Endometrial microvascular endothelial cells (primary cell): ENCODE results near the gene SH3RF3. TPM values are rescaled to one million over a fixed set of nuclear protein-coding genes. Genes with fewer than 3 reads are reported as not detected.

Experiments used
- in situ Hi-C: cut with HindIII; loops from 2 replicates; pipeline ENCODE4 v1.10.0; 2017; ENCODE audit warnings: low sequenced_read_pairs, low pct_unique_long_range_greater_than_20kb; ENCODE audit errors: inconsistent ontology term
- total RNA-seq: library from RNA; depleted of rRNA; stranded (reverse); fragments of >200 nt; gene quantifications from one replicate; pipeline ENCODE4 v1.2.3, GENCODE V29; 2015; ENCODE audit errors: inconsistent ontology term

Gene SH3RF3
- total RNA-seq, 1 donor from 2014 or later: 11.7 TPM

DNA sequence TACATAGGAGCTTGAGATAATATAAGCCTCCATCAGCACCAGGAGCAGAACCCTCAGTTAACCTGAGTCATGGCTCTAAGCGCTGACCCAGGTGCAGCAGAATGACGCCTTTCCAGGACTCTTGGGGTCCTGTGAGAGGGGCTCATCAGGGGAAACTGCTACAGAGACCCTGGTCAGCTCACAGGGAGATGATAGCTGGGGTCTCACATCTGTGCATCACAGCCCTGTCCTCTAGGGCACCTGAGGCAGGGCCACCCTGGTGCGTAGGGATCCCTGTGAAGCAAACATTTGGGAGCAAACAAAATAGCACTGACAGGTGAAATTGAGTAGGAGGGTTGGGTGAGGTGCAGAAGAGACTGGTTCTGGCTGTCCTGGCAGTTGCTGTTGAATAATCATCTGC, 219.2 kb downstream of the SH3RF3 start:
- in situ Hi-C loops: no loop called here

DNA sequence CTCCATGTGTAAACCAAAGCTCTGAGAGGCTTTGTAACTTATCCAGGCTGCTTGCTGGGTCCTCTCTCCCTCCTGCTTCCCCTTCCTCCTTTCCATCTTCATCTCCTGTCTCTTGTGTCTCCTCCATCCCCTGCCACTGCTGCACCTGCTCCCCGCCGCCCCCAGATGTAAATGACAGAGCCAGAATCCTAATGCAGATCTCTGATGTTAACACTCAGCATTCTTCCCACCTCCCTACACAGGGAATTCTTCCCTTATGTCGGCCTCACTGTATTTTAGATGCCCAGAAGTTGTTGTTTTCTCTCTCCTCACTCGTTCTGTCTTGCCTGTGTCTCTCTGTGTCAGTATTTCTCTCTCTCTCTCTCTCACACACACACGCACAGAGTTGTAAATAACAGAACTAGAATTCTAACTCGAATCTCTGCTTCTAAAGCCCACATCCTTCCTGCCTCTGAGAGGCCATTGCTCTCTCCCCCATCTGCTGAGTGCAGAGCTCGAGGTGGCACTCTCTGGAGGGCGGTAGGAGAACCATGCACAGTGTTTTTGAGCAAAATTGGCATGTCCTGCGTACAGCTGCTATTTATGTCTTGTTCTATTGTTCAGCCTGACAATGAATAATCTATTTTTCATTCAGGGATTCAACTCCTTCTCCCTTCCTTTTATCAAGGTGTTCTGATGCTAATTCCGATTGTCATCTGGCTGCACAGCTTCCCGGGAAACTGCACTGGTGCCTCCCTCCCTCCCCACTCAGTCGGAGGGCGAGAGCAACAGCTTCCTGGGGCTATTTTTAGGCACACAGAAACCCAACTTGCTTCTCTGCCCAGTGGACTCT, 219.9 kb downstream of the SH3RF3 start:
- in situ Hi-C loops: no loop called here

DNA sequence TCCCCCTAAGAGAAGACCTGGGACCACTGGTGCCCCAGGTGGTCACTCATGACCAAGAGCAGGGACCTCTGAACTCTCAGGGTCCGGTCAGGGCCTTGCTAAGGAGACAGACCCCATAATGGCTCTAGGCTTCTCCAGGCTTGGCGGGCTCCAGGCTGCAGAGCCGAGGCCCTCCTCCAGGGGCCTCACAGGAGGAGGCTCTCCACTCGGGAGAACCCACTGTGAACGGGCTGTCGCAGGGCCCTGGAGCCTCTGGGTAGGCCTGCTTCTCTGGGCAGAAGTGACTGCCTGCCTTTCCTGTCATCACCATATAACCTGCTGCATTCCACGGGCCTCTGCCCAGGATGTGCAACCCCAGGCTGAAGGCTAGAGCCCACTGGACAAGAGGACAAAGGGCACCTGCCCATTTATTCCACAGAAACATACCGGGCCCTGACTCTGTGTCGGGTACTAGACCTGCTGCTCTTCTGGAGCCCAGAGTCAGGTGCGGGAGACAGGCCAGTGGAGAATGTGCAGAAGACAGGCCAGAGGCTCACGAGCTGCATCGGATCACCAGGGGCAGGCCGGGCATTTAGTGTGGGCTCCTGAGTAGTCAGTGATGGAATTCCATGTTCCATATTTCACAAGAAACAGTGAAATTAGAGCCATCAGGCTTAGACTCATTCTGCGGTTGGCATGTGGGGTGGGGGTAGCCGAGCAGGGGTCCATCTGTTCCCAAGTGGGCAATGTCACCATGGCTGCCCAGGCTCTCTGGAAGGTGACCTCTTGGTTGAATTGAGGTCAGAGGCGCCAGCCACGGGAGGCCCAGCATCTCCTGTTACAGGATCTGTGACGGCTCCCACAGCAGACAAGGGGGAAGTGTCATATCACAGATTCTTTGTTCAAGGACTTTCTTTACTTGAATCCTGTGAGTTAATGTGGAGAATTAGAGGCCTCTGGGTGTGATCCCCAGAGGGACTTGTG, 220.8 kb downstream of the SH3RF3 start:
- in situ Hi-C loops: no loop called here

- in situ Hi-C loops: no loop called here
These were observed 221.5 kb downstream of the SH3RF3 start for GRCh38 chr2:109350526-109350925.

- in situ Hi-C loops: no loop called here
These were observed 222.3 kb downstream of the SH3RF3 start for GRCh38 chr2:109351164-109351756.

GRCh38 chr2:109352056-109352897, 223.3 kb downstream of the SH3RF3 start:
- in situ Hi-C loops: no loop called here

GRCh38 chr2:109352898-109353689, 224.1 kb downstream of the SH3RF3 start:
- in situ Hi-C loops: no loop called here

GRCh38 chr2:109353806-109354745, 225.1 kb downstream of the SH3RF3 start:
- in situ Hi-C loops: no loop called here

DNA sequence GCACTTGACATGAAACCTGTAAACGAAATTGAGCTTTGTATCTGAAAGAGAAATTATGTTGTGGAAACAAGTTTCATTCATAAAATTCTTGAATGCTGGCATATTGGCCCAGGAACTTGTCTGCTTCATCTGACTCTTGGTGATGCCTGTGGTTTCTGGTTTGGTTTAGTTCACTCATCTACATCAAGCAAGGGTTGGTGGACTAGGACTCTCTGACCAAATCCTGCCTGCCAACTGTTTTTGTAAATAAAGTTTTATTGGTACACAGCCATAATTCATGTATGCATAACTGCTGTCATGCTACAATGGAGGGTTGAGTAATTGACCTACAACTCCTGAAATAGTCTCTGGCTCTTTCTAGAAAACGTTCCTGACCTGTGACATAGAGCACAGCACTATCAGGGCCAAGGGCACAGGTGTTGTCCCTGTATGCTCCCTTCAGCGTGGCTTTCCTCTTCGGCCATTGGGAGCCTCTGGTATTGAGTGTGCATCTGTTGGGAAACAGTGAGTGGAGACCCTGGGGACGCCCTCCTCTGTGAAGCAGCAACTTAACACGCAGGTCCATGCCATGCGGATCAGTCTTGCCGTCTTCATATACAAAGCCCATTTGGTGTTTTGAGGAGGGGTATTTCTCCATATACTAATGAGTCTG, 226.3 kb downstream of the SH3RF3 start:
- in situ Hi-C loops: no loop called here

- in situ Hi-C loops: no loop called here
These were observed 227.5 kb downstream of the SH3RF3 start for GRCh38 chr2:109356324-109357035.

GRCh38 chr2:109364217-109364616, 235.2 kb downstream of the SH3RF3 start:
- in situ Hi-C loops: no loop called here

DNA sequence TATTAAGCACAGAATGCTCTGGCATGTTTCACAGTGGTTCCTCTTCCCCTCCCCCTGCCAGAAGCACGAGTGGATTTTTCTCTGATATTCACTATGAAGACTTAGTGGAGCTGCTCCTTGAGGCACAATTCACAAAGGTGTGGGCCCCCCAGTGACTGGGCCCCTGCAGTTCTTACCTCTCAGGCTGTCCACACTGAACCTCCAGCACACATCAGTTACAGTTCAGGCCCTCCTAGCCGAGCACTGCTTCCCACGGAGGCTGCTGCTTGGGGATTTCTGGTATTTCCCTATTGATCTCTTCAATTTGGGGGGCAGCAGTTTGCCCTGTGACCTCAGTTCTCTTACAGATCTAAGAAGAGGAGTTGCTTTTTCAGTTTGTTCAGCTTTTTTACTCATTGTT, 236.1 kb downstream of the SH3RF3 start:
- in situ Hi-C loops: no loop called here

- in situ Hi-C loops: no loop called here
These were observed 238.7 kb downstream of the SH3RF3 start for GRCh38 chr2:109367683-109368082.

- in situ Hi-C loops: no loop called here
These were observed 239.8 kb downstream of the SH3RF3 start for GRCh38 chr2:109368798-109369197.

- in situ Hi-C loops: no loop called here
These were observed 240.7 kb downstream of the SH3RF3 start for GRCh38 chr2:109369671-109370191.
